Spleen (tissue), 7 donors: Measurements from ENCODE around the gene SPATA31C1.

Experiments used
- CTCF ChIP-seq, 11 experiments: fragments of 200-600 bp in 7 of 11; fragments of 450-650 bp in 4 of 11; sonication (generic) in 4 of 11; IDR thresholded peaks in 8 of 11; conservative IDR thresholded peaks in 3 of 11; 1 replicate in 7 of 11; 2 replicates in 4 of 11; pipeline versions ENCODE4 v1.4.0 to v1.8.0; 2016 to 2021; ENCODE audit warnings: antibody characterized with exemption in 11 of 11, inconsistent platforms in 4 of 11, mild to moderate bottlenecking in 1 of 11
- POLR2A ChIP-seq, 3 donors: fragments of 450-650 bp; IDR thresholded peaks; one replicate each; pipeline ENCODE4 v1.5.1; 2017; ENCODE audit warnings: antibody characterized with exemption in 3 of 3, mild to moderate bottlenecking in 1 of 3
- POLR2AphosphoS5 ChIP-seq, 3 donors: sonication (generic); formaldehyde crosslinking; IDR thresholded peaks; one replicate each; pipeline ENCODE4 v1.5.1; 2017; ENCODE audit warnings: antibody characterized with exemption in 3 of 3
- donor health status: DM: no; HTN: no; CAD: no; lungs with moderate emphysema.
- donor health status: DM: no; HTN: no; CAD: no.
- donor health status: DM: no; HTN: no; CAD: no.

DNA sequence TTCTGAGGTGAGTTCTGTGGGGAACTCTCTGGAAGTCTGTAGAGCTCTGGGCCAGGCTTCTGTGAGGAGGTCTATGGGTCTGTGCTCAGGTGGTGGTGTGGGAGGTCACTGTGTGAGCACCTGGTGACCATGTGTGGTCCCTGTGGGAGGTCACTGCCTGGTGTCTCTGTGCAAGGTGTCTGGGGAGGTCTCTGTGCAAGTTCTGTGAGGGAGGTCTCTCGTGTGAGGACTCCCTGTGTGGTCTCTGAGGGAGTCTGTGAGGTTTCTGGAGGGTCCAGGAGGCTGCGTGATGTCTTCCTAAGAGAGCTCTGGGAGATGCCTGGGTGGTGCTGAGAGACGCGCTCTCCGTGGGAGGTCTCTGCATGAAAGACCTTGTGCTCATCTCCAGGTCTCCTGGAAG is 41.1 kb upstream of the SPATA31C1 start:
- TF ChIP-seq POLR2AphosphoS5 (IDR thresholded peaks at IDR 0.05) (no peak), POLR2A (IDR thresholded peaks at IDR 0.05) (no peak), CTCF (IDR thresholded peaks at IDR 0.05 in 8 of 11, conservative IDR thresholded peaks at IDR 0.05 in 3 of 11) (no peak)
